DND-41 (cell line): ENCODE data around the gene PTPN21.

Source experiments
- EZH2 ChIP-seq: IDR thresholded peaks from 3 replicates; pipeline ENCODE4 v1.6.1; 2012; ENCODE audit warnings: borderline replicate concordance, low read depth, mild to moderate bottlenecking, moderate library complexity, low read length, inconsistent platforms; ENCODE audit not compliant: severe bottlenecking
- TF ChIP-seq, protein P1 (sequence below): IDR thresholded peaks from 2 replicates; pipeline ENCODE4 v1.5.1; 2012; ENCODE audit warnings: borderline replicate concordance, low read length, moderate library complexity, mild to moderate bottlenecking; ENCODE audit not compliant: poor library complexity, severe bottlenecking; ENCODE audit errors: extremely low read depth

- TF ChIP-seq, protein P1, sequence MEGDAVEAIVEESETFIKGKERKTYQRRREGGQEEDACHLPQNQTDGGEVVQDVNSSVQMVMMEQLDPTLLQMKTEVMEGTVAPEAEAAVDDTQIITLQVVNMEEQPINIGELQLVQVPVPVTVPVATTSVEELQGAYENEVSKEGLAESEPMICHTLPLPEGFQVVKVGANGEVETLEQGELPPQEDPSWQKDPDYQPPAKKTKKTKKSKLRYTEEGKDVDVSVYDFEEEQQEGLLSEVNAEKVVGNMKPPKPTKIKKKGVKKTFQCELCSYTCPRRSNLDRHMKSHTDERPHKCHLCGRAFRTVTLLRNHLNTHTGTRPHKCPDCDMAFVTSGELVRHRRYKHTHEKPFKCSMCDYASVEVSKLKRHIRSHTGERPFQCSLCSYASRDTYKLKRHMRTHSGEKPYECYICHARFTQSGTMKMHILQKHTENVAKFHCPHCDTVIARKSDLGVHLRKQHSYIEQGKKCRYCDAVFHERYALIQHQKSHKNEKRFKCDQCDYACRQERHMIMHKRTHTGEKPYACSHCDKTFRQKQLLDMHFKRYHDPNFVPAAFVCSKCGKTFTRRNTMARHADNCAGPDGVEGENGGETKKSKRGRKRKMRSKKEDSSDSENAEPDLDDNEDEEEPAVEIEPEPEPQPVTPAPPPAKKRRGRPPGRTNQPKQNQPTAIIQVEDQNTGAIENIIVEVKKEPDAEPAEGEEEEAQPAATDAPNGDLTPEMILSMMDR = no peak
- TF ChIP-seq EZH2 = no peak
These were observed 99.9 kb downstream of the PTPN21 start for GRCh38 chr14:88454886-88455285.
